WTC11 (cell line): ENCODE data around the gene SHANK1.

Source experiments
- ARID4B ChIP-seq: sonication (generic); formaldehyde crosslinking; IDR thresholded peaks from 2 replicates; pipeline ENCODE4 v1.8.0; 2023; ENCODE audit warnings: missing genetic modification reagents, mild to moderate bottlenecking, borderline replicate concordance
- ATF6 ChIP-seq: sonication (generic); formaldehyde crosslinking; IDR thresholded peaks from 2 replicates; pipeline ENCODE4 v1.8.1; 2023; ENCODE audit warnings: mild to moderate bottlenecking, missing genetic modification reagents
- MAX ChIP-seq: sonication (generic); formaldehyde crosslinking; IDR thresholded peaks from 2 replicates; pipeline ENCODE4 v1.8.0; 2022; ENCODE audit warnings: mild to moderate bottlenecking, missing genetic modification reagents
- TF ChIP-seq, protein P1 (sequence below): sonication (generic); formaldehyde crosslinking; IDR thresholded peaks from 2 replicates; pipeline ENCODE4 v1.8.0; 2022; ENCODE audit warnings: mild to moderate bottlenecking, missing genetic modification reagents
- TF ChIP-seq, protein P2 (sequence below): fragments of 200-600 bp; IDR thresholded peaks from 2 replicates; pipeline ENCODE4 v1.8.0; 2022; ENCODE audit warnings: antibody characterized with exemption
- TF ChIP-seq, protein P3 (sequence below): sonication (generic); formaldehyde crosslinking; IDR thresholded peaks from 2 replicates; pipeline ENCODE4 v1.8.0; 2022; ENCODE audit warnings: mild to moderate bottlenecking, missing genetic modification reagents

GRCh38 chr19:50626011-50626410 lies 93.6 kb downstream of the SHANK1 start:
- TF ChIP-seq, protein P1, sequence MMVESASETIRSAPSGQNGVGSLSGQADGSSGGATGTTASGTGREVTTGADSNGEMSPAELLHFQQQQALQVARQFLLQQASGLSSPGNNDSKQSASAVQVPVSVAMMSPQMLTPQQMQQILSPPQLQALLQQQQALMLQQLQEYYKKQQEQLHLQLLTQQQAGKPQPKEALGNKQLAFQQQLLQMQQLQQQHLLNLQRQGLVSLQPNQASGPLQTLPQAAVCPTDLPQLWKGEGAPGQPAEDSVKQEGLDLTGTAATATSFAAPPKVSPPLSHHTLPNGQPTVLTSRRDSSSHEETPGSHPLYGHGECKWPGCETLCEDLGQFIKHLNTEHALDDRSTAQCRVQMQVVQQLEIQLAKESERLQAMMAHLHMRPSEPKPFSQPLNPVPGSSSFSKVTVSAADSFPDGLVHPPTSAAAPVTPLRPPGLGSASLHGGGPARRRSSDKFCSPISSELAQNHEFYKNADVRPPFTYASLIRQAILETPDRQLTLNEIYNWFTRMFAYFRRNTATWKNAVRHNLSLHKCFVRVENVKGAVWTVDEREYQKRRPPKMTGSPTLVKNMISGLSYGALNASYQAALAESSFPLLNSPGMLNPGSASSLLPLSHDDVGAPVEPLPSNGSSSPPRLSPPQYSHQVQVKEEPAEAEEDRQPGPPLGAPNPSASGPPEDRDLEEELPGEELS, result no peak
- TF ChIP-seq, protein P2, sequence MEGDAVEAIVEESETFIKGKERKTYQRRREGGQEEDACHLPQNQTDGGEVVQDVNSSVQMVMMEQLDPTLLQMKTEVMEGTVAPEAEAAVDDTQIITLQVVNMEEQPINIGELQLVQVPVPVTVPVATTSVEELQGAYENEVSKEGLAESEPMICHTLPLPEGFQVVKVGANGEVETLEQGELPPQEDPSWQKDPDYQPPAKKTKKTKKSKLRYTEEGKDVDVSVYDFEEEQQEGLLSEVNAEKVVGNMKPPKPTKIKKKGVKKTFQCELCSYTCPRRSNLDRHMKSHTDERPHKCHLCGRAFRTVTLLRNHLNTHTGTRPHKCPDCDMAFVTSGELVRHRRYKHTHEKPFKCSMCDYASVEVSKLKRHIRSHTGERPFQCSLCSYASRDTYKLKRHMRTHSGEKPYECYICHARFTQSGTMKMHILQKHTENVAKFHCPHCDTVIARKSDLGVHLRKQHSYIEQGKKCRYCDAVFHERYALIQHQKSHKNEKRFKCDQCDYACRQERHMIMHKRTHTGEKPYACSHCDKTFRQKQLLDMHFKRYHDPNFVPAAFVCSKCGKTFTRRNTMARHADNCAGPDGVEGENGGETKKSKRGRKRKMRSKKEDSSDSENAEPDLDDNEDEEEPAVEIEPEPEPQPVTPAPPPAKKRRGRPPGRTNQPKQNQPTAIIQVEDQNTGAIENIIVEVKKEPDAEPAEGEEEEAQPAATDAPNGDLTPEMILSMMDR, result no peak
- TF ChIP-seq, protein P3, sequence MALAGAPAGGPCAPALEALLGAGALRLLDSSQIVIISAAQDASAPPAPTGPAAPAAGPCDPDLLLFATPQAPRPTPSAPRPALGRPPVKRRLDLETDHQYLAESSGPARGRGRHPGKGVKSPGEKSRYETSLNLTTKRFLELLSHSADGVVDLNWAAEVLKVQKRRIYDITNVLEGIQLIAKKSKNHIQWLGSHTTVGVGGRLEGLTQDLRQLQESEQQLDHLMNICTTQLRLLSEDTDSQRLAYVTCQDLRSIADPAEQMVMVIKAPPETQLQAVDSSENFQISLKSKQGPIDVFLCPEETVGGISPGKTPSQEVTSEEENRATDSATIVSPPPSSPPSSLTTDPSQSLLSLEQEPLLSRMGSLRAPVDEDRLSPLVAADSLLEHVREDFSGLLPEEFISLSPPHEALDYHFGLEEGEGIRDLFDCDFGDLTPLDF (CRISPR knock-in tag), result no peak
- TF ChIP-seq ARID4B (CRISPR knock-in tag) (no peak), ATF6 (CRISPR knock-in tag) (no peak), MAX (CRISPR knock-in tag) (no peak)
